Gastrocnemius medialis (tissue), 4 donors: ENCODE measurements around the gene UBR3.

Source experiments
- POLR2A ChIP-seq, 2 donors: fragments of 450-650 bp; IDR thresholded peaks; one replicate each; pipeline ENCODE4 v1.6.1; 2017; ENCODE audit warnings: antibody characterized with exemption in 2 of 2, mild to moderate bottlenecking in 2 of 2, moderate library complexity in 2 of 2
- TF ChIP-seq, protein P1 (sequence below), 5 experiments: fragments of 450-650 bp in 3 of 5; fragments of 200-600 bp in 2 of 5; sonication (generic) in 2 of 5; IDR thresholded peaks in 4 of 5; conservative IDR thresholded peaks in 1 of 5; 1 replicate in 4 of 5; 2 replicates in 1 of 5; pipeline ENCODE4 v1.5.1; 2016 to 2019; ENCODE audit warnings: antibody characterized with exemption in 5 of 5, mild to moderate bottlenecking in 3 of 5, moderate library complexity in 3 of 5

DNA sequence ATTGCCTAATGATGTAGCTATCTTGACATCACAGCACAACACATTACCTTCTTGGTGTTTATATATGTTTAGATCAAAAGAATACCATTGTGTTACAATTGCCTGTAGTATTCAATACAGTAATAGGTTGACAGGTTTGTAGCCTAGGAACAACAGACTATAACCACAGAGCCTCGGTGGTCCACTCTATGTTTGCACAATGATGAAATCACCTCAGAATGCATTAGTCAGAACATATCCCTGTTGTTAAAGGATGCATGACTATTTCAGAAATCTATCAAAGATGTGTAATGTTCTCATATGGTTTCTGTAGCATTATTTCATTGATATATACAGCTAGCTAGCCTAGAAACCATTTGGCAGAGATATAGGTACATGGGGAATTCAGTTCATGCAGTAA, 11.4 kb upstream of the UBR3 start:
- TF ChIP-seq, protein P1, sequence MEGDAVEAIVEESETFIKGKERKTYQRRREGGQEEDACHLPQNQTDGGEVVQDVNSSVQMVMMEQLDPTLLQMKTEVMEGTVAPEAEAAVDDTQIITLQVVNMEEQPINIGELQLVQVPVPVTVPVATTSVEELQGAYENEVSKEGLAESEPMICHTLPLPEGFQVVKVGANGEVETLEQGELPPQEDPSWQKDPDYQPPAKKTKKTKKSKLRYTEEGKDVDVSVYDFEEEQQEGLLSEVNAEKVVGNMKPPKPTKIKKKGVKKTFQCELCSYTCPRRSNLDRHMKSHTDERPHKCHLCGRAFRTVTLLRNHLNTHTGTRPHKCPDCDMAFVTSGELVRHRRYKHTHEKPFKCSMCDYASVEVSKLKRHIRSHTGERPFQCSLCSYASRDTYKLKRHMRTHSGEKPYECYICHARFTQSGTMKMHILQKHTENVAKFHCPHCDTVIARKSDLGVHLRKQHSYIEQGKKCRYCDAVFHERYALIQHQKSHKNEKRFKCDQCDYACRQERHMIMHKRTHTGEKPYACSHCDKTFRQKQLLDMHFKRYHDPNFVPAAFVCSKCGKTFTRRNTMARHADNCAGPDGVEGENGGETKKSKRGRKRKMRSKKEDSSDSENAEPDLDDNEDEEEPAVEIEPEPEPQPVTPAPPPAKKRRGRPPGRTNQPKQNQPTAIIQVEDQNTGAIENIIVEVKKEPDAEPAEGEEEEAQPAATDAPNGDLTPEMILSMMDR (IDR thresholded peaks at IDR 0.05 in 4 of 5, conservative IDR thresholded peaks at IDR 0.05 in 1 of 5): no peak
- no peak for TF ChIP-seq POLR2A (IDR thresholded peaks at IDR 0.05)
